NCI-H82 (cell line): Measurements from ENCODE around the gene MARK3.
A peak's percentile ranks its signal among the peaks of the same experiment; 100 is the strongest.

ENCODE experiments used
- DNase-seq: peaks from one replicate; lab custom pipeline; 2025; lab: John Stamatoyannopoulos, UW

The MARK3 gene

GRCh38 chr14:103526914-103527248, 141.7 kb downstream of the MARK3 start:
- no peak for DNase-seq

- DNase-seq: no peak
Observed at GRCh38 chr14:103527408-103528145, 142.4 kb downstream of the MARK3 start.

GRCh38 chr14:103528146-103528586, 143.0 kb downstream of the MARK3 start:
- DNase-seq: peak; percentile 75

GRCh38 chr14:103528587-103529382, 143.6 kb downstream of the MARK3 start, which contains the start of gene TRMT61A:
TSS of gene TRMT61A (plus strand) at chr14:103529196. CDS start at chr14:103529979, 783 bp downstream.
- DNase-seq: peak; percentile 91

GRCh38 chr14:103529383-103530365, 144.5 kb downstream of the MARK3 start:
- DNase-seq: no peak

GRCh38 chr14:103530390-103530789, 145.2 kb downstream of the MARK3 start:
- DNase-seq: no peak

GRCh38 chr14:103530831-103531230, 145.6 kb downstream of the MARK3 start:
- no peak for DNase-seq

DNA sequence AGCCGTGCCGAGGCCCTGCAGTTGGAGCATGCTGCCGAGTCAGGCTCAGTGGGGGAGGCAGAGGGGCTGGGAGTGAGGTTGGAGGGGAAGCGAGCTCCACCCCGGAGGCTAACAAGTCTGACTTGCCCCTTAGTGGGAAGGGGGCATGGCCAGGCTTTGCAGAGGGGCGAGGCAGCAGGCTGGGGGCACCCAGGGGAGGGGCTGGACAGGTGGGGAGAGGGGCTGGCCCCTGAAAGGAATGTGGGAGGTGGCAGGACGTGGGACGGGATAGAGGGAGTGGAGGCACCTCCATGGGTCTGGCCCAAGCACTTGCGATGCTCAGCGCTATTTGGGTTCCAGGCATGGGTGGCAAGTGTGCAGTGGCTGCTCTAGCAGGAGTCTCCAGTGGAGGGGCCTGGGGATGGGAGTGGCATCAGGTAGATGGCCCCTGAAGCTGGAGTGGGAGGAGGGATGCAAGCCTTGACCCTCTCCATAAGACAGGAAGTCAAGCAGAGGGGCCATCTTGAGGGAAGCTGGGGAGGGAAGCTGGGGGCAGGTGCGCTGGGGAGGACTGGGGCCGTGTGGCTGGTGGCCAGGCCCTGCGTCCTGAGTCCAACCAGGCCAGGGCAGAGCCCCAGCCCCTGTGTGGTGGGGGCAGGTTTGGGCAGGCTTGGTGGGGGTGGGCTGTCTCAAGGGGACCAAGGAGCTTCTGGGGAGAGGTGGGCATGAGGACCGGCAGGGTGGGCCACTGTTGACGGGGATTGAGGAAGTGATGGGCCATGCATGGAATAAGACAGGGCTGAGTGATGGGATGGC, 146.4 kb downstream of the MARK3 start:
- DNase-seq: no peak

DNA sequence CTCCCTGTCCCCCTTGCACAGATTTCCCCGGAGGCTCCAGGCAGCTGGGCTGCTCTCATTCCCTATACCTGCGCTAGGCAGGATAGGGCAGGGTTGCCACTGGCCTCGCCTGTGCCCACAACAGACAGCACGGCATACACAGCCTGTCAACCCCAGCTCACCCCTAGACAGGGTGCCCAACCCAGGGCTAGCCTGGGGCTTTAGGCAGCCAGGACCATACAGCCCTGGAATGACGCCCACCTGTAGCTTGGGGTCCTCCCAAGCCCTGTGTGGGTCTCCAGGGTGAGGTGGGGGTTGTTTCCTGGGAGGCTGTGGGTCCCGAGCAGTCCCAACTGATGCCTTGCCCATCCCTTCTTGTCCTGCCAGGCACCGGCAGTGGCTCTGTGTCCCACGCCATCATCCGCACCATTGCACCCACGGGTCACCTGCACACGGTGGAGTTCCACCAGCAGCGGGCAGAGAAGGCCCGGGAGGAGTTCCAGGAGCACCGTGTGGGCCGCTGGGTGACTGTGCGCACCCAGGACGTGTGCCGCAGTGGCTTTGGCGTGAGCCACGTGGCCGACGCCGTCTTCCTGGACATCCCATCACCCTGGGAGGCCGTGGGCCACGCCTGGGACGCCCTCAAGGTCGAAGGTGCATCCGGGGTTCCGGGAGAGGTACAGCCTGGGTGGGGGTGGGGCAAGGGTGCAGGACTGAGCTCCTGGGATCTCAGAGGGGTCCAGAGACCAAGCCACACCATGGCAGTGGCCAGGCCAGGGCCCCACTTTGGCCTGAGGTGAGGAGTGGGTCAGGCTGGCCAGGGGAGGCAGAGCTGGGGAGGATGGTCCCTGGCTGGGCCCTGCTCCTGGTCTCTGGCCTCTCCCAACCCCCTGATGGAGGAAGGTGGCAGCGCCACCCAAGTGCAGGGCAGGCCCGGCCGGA, 147.3 kb downstream of the MARK3 start:
- no peak for DNase-seq

DNA sequence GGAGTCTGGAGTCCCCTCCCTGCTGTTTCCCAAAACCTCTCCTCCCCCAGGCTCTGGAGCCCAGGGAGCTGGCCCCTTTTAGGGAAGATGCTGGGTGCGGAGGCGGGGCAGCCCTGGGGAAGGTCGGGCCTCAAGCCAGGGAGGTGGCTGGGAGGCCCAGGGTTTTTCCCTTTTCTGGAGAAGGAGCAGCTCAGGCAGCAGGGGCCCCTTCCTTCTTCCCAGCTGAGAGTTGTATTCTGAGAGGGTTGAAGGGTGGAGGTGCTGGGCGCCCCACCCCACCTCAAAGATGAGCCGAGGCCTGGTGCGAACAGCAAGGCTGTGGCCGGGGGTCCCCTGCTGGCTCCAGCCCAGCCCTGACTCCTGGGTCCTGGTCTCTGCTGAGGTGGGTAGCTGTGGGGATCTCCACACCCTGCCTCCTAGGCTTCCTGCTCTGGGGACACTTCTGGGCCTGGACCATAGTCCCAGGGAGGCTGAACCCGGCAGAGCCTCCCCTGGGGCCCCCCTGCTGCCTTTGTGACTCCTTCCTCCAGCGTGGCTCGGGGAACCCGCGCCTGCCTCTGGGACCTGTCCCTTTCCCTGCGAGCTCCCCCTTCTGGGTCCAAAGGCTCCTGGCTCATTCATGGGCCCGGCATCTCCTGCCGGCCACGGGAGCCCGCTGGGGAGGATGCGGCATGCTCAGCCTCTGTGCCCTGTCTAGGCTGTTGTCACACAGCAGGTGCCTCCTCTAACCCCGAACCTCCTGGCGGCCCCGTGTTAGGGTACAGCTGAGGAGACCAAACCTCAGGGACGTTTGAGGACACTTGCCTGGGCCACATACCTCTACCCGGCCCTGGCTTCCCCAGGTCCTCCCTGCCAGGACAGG, 148.2 kb downstream of the MARK3 start:
- no peak for DNase-seq

GRCh38 chr14:103533999-103534575, 148.9 kb downstream of the MARK3 start:
- DNase-seq: no peak

GRCh38 chr14:103534576-103535061, 149.4 kb downstream of the MARK3 start:
- DNase-seq: no peak

- no peak for DNase-seq
Observed at GRCh38 chr14:103535081-103535890, 150.1 kb downstream of the MARK3 start.

DNA sequence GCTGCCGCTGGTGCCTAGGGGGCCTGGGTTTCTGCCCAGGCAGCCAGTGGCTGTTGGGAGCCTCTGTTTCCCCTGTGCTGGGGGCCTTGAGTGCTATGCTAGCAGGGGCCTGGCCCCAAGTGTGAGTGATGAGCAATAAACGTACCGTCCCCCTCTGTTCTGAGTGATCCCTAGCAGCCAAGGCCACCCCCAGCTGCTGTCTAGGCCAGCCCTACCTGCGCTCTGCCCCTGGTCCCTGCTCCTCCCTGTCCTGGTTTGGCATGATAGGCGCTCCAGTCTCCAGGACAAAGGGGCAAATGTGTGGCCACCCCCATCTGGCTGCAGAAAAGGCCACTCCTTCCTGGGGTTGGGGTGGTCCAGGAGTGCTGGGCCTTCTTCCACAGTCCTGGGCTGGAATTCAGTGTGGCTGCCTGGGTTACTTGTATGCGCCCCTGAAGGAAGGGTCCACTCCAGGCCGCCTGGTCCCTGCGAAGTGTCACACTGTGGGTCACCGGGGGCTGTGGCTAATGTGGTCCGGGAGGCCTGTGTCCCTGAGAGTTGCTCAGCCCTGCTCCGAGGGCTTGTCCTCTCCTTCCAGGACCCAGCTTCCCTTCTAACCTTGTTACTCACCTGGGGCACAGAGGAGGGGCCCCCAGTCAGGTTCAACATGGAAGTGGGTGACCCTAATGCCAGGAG, 150.8 kb downstream of the MARK3 start:
- no peak for DNase-seq

DNA sequence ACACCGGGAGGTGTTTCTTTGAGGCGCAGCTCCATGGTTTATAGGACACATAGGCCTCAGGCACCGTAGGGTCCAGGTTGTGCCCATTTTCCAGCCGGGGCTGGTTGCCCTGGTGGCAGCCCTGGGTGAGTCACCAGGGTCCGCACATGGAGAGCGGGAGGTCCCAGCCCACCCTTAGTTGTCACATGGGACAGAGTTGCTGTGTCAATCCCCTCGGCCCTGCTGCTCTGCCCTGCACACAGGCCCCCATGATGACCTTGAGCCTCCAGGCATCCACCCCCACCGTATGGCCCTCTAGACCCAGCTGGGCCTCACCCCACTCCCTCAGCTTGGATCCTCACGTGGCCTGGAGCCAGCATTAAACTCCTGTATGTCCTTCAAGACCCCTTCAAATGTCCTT, 151.5 kb downstream of the MARK3 start:
- no peak for DNase-seq

- peak; percentile 14 for DNase-seq
Observed at GRCh38 chr14:103537175-103537990, 152.2 kb downstream of the MARK3 start.
